MM.1S (cell line): ENCODE measurements around the gene ACD.

Experiments
- EZH2 ChIP-seq: fragments of 300-600 bp; sonication (generic); optimal IDR thresholded peaks from 2 replicates; pipeline ENCODE3; 2017; ENCODE audit warnings: low read depth, mild to moderate bottlenecking, antibody characterized with exemption, low read length, mixed read lengths
- TF ChIP-seq, protein P1 (sequence below): fragments of 300-600 bp; sonication (generic); IDR thresholded peaks from 2 replicates; pipeline ENCODE4 v1.5.1; 2016; ENCODE audit warnings: antibody characterized with exemption, low read length, mixed read lengths

DNA sequence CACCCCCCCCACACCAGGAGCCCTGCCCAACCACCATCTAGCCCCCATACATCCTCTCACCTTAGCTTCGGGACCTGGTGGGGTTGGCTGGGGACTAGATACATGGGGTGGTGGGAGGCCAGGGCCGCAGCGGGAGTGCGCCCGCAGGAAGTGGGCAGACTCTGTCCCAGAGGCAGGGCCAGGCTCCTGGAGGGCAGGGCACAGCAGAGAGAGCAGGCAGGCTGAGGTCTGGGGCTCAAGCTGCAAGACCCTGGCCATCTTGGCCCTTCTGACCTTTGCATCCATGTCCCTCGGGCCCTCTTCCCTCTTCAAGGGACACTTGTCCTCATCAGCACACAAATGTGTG, 3.8 kb upstream of the ACD start:
- TF ChIP-seq, protein P1, sequence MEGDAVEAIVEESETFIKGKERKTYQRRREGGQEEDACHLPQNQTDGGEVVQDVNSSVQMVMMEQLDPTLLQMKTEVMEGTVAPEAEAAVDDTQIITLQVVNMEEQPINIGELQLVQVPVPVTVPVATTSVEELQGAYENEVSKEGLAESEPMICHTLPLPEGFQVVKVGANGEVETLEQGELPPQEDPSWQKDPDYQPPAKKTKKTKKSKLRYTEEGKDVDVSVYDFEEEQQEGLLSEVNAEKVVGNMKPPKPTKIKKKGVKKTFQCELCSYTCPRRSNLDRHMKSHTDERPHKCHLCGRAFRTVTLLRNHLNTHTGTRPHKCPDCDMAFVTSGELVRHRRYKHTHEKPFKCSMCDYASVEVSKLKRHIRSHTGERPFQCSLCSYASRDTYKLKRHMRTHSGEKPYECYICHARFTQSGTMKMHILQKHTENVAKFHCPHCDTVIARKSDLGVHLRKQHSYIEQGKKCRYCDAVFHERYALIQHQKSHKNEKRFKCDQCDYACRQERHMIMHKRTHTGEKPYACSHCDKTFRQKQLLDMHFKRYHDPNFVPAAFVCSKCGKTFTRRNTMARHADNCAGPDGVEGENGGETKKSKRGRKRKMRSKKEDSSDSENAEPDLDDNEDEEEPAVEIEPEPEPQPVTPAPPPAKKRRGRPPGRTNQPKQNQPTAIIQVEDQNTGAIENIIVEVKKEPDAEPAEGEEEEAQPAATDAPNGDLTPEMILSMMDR = no peak
- TF ChIP-seq EZH2 = no peak
